Astrocyte of the spinal cord (primary cell): ENCODE data around the gene KLHL40.

Source experiments
- DNase-seq: peaks from one replicate; pipeline ENCODE4 v3.0.0; 2011; ENCODE audit warnings: low read depth, low spot score
- H3K4me3 ChIP-seq: 2 replicates; pipeline ENCODE4 v1.5.1; 2011; ENCODE audit warnings: low read depth, mild to moderate bottlenecking, low read length, moderate library complexity
- CTCF ChIP-seq: IDR thresholded peaks from 2 replicates; pipeline ENCODE4 v1.5.1; 2012; ENCODE audit warnings: low read depth, mild to moderate bottlenecking, low read length, inconsistent platforms
- in situ Hi-C: cut with HindIII; loops from 2 replicates; pipeline ENCODE4 v1.10.0; 2017; ENCODE audit warnings: low sequenced_read_pairs

KLHL40 gene

GRCh38 chr3:42700366-42701288 is 15.3 kb downstream of the KLHL40 start:
- TF ChIP-seq CTCF, result no peak
- DNase-seq, result no peak
- in situ Hi-C loops, result no loop called here

DNA sequence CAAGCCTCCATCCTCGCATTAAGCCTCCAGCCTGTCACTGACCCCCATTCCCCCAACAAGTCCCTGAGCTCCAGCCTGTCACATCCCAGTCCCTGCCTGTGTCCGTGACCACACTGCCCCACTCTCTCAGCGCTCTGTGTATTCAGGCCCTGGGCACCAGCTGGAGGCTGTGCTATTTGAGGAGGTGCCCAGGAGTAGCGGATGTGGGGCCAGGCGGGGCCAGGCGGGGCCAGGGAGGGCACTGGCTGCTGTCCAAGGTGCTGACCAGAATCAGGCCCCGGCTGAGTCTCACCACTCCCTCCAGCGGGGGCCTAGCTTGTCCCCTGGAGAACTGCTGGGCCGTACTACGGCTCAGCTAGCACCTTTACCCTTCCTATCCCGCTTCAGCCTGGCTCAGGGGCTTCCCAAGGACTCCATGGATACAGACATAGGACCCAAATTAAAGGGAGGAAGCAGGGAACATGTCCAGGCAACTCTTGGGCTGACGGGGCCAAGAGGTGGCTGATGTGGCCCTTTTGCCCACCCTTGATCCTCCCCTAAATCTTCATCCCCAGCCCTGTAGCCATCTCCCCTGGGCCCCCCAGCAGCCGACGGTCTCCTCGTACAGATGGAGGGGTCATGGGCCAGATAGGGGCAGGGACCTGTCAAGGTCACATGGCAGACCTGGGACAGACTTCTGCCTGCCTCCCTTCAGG is 16.2 kb downstream of the KLHL40 start:
- no peak for DNase-seq
- no peak overlapping the region for H3K4me3 ChIP-seq
- in situ Hi-C loops, result no loop called here
- TF ChIP-seq CTCF, result no peak

More at GRCh38 chr3:42700366-42701288, 15.3 kb downstream of the KLHL40 start:
- no peak overlapping the region for H3K4me3 ChIP-seq

- no peak for TF ChIP-seq CTCF
- in situ Hi-C loops, result no loop called here
- H3K4me3 ChIP-seq, result no peak within 1 kb of the TSS
- DNase-seq, result no peak
Observed at GRCh38 chr3:42702066-42702951, 17.0 kb downstream of the KLHL40 start, which contains the start of gene HHATL. TSS of gene HHATL (minus strand) at chr3:42702798. CDS start at chr3:42700826, 1,972 bp downstream.

GRCh38 chr3:42702982-42703694 is 17.8 kb downstream of the KLHL40 start:
- no peak overlapping the region for H3K4me3 ChIP-seq
- no peak for DNase-seq
- TF ChIP-seq CTCF, result no peak
- in situ Hi-C loops, result no loop called here

- in situ Hi-C loops, result no loop called here
Observed at GRCh38 chr3:42703695-42704025, 18.3 kb downstream of the KLHL40 start.

More at GRCh38 chr3:42703695-42704025, 18.3 kb downstream of the KLHL40 start:
- no peak for TF ChIP-seq CTCF
- H3K4me3 ChIP-seq, result no peak overlapping the region
- no peak for DNase-seq
